Left lung (tissue), 10 donors: ENCODE measurements around the gene GAS6. TPM values are rescaled to one million over a fixed set of nuclear protein-coding genes. Genes with fewer than 3 reads are reported as not detected.

ENCODE experiments used
- ATAC-seq: fragments of 200-7000 bp; cut with Tn5 transposase; one replicate; pipeline ENCODE4 v1.9.1; 2020; ENCODE audit warnings: moderate library complexity
- DNase-seq, 4 donors: peaks; one replicate each; pipeline ENCODE4 v3.0.0-alpha.2; 2013 to 2020
- H3K27ac ChIP-seq, 2 donors: fragments of 200-600 bp; sonication (generic) in 1 of 2; one replicate each; pipeline versions ENCODE4 v1.5.0 to v1.8.0; 2020 to 2021
- H3K27me3 ChIP-seq, 2 donors: fragments of 200-600 bp; sonication (generic) in 1 of 2; one replicate each; pipeline versions ENCODE4 v1.5.0 to v1.8.0; 2020 to 2021
- H3K36me3 ChIP-seq, 2 donors: fragments of 200-600 bp; sonication (generic) in 1 of 2; one replicate each; pipeline versions ENCODE4 v1.5.0 to v1.8.0; 2020 to 2021
- H3K4me1 ChIP-seq, 2 donors: fragments of 200-600 bp; one replicate each; pipeline ENCODE4 v1.8.0; 2021
- H3K4me3 ChIP-seq, 2 donors: fragments of 200-600 bp; sonication (generic) in 1 of 2; one replicate each; pipeline versions ENCODE4 v1.5.0 to v1.8.0; 2020 to 2021; ENCODE audit warnings: mild to moderate bottlenecking in 1 of 2
- H3K9me3 ChIP-seq, 2 donors: fragments of 200-600 bp; sonication (generic) in 1 of 2; one replicate each; pipeline versions ENCODE4 v1.5.0 to v1.8.0; 2020 to 2021
- CTCF ChIP-seq, 2 donors: fragments of 200-600 bp; sonication (generic) in 1 of 2; IDR thresholded peaks; one replicate each; pipeline versions ENCODE4 v1.5.0 to v1.8.0; 2021; ENCODE audit warnings: antibody characterized with exemption in 2 of 2
- intact Hi-C, 2 donors: fragments of 100-400 bp; cut with DNase I; formaldehyde crosslinking; loops; one replicate each; pipeline versions ENCODE4 v1.11.2 to v1.14.2; 2022
- polyA plus RNA-seq, 6 donors: library from polyadenylated mRNA; unstranded; fragments of 120-200 nt; gene quantifications; one replicate each; pipeline ENCODE4 v1.2.1, GENCODE V29; 2013; ENCODE audit not compliant: insufficient read length in 6 of 6
- total RNA-seq, 2 donors: library from RNA; stranded (reverse); fragmentation: NEBNext Ultra II Directional; extraction: Animal tissue kit (Norgen Biotek cat#: 25700); gene quantifications; one replicate each; pipeline ENCODE4 v1.2.1, GENCODE V29; 2021
- donor health status: DM: no; HTN: yes; CAD: no.
- donor health status: DM: no; HTN: no; CAD: no.

Gene GAS6
- total and polyA plus RNA-seq, 8 donors = 24.8 to 169 (median 33.5) TPM

GRCh38 chr13:113886561-113887112, 22.8 kb upstream of the GAS6 start:
- DNase-seq (no peak), ATAC-seq (no peak)
- intact Hi-C loops = no loop called here
- TF ChIP-seq CTCF (IDR thresholded peaks at IDR 0.05) = no peak
- Histone ChIP-seq H3K36me3 (no peaks in the 10 kb centered on the region), H3K4me3 (no peak overlapping the region), H3K9me3 (no peaks in the 10 kb centered on the region), H3K27ac (no peak overlapping the region), H3K4me1 (peaks cover 0 to 5% of the 10 kb centered on the region in 2 donors), H3K27me3 (no peaks in the 10 kb centered on the region)

- no peak for TF ChIP-seq CTCF (IDR thresholded peaks at IDR 0.05)
- Histone ChIP-seq H3K9me3 (no peaks in the 10 kb centered on the region), H3K4me3 (no peak overlapping the region), H3K36me3 (no peaks in the 10 kb centered on the region), H3K27me3 (no peaks in the 10 kb centered on the region), H3K27ac (no peak overlapping the region), H3K4me1 (peaks cover 0 to 8% of the 10 kb centered on the region in 2 donors)
- intact Hi-C loops = no loop called here
- DNase-seq (no peak), ATAC-seq (no peak)
Observed at GRCh38 chr13:113884821-113885220, 20.9 kb upstream of the GAS6 start.

GRCh38 chr13:113883921-113884804, 20.3 kb upstream of the GAS6 start:
- TF ChIP-seq CTCF (IDR thresholded peaks at IDR 0.05) = no peak
- no peaks in the 10 kb centered on the region for H3K9me3 ChIP-seq
- intact Hi-C loops = no loop called here
- H3K27me3 ChIP-seq = no peaks in the 10 kb centered on the region
- no peaks in the 10 kb centered on the region for H3K36me3 ChIP-seq
- no peak overlapping the region for H3K27ac ChIP-seq
- peaks cover 0 to 14% of the 10 kb centered on the region in 2 donors for H3K4me1 ChIP-seq
- no peak overlapping the region for H3K4me3 ChIP-seq
- ATAC-seq (no peak), DNase-seq (no peak)

- intact Hi-C loops = no loop called here
- ATAC-seq (no peak), DNase-seq (peak in 1 of 4 donors; percentile 76)
- Histone ChIP-seq H3K36me3 (no peaks in the 10 kb centered on the region), H3K4me1 (peaks cover 0 to 17% of the 10 kb centered on the region in 2 donors), H3K27me3 (no peaks in the 10 kb centered on the region), H3K4me3 (no peak overlapping the region), H3K27ac (no peak overlapping the region), H3K9me3 (no peaks in the 10 kb centered on the region)
- TF ChIP-seq CTCF (IDR thresholded peaks at IDR 0.05) = no peak
Observed at GRCh38 chr13:113883314-113883811, 19.5 kb upstream of the GAS6 start.

- Histone ChIP-seq H3K27me3 (no peaks in the 10 kb centered on the region), H3K9me3 (no peaks in the 10 kb centered on the region), H3K4me1 (peaks cover 0 to 17% of the 10 kb centered on the region in 2 donors), H3K36me3 (no peaks in the 10 kb centered on the region), H3K27ac (peak overlapping the region in 1 of 2 donors; percentile 53), H3K4me3 (no peak overlapping the region)
- intact Hi-C loops = no loop called here
- TF ChIP-seq CTCF (IDR thresholded peaks at IDR 0.05) = no peak
- no peak for ATAC-seq
- peak in 1 of 4 donors; percentile 76 for DNase-seq
Observed at GRCh38 chr13:113882716-113883115, 18.8 kb upstream of the GAS6 start.
